GM12878 (cell line): ENCODE results near the gene PITPNM3. TPM values are rescaled to one million over a fixed set of nuclear protein-coding genes. Genes with fewer than 3 reads are reported as not detected.

Source experiments
- ATAC-seq: fragments of 200-7000 bp; cut with Tn5 transposase; 3 replicates; pipeline ENCODE4 v1.9.1; 2020; ENCODE audit warnings: mild to moderate bottlenecking, moderate library complexity
- BruUV-seq: library from RNA; stranded (reverse); fragments of 400-500 nt; replicated peaks from 2 replicates; lab custom pipeline; 2021; lab: Mats Ljungman, UMichigan
- CTCF ChIA-PET: fragments of 300-600 bp; sonication (Branson Sonifier 250); formaldehyde crosslinking; extraction: SDS; loops from one replicate; lab custom pipeline; 2021; ENCODE audit warnings: inconsistent platforms; lab: Yijun Ruan, JAX
- POLR2A ChIA-PET: fragments of 350-600 bp; formaldehyde crosslinking; extraction: SDS; loops from one replicate; lab custom pipeline; 2021; ENCODE audit warnings: inconsistent platforms; lab: Charles Lee
- RAD21 ChIA-PET: fragments of 300-600 bp; sonication (Branson Sonifier 250); formaldehyde crosslinking; loops from one replicate; lab custom pipeline; 2023; ENCODE audit warnings: antibody characterized with exemption; ENCODE audit not compliant: unreplicated experiment; lab: Charles Lee
- SMC1A ChIA-PET: fragments of 300-600 bp; sonication (Branson Sonifier 250); formaldehyde crosslinking; loops from one replicate; lab custom pipeline; 2023; ENCODE audit not compliant: unreplicated experiment, uncharacterized antibody; lab: Charles Lee
- DNase-seq: peaks from one replicate; pipeline ENCODE4 v3.0.0-alpha.2; 2011; ENCODE audit warnings: low read depth, low spot score
- FAIRE-seq: peaks from 3 replicates; lab custom pipeline; 2011; peaks lifted over from hg19 to GRCh38; lab: Jason Lieb, UNC
- H2AFZ ChIP-seq: 2 replicates; pipeline ENCODE4 v1.6.0; 2011; ENCODE audit warnings: low read depth, low read length, control low read depth; ENCODE audit not compliant: control insufficient read depth
- H3K27ac ChIP-seq: 2 replicates; pipeline ENCODE4 v1.5.1; 2011; ENCODE audit warnings: control low read depth; ENCODE audit not compliant: control insufficient read depth, insufficient read depth
- H3K27me3 ChIP-seq, 2 experiments: replicated peaks in 1 of 2; 2 replicates each; pipeline versions ENCODE4 v1.6.0 to v1.6.1; 2011; ENCODE audit warnings: low read length in 1 of 2; ENCODE audit not compliant: control insufficient read depth in 2 of 2, insufficient read depth in 2 of 2
- H3K36me3 ChIP-seq, 2 experiments: 2 replicates each; pipeline ENCODE4 v1.5.1; 2011; ENCODE audit warnings: low read length in 1 of 2; ENCODE audit not compliant: control insufficient read depth in 2 of 2, insufficient read depth in 2 of 2
- H3K4me1 ChIP-seq: 2 replicates; pipeline ENCODE4 v1.6.1; 2011; ENCODE audit warnings: mild to moderate bottlenecking, low read length, moderate library complexity, mixed read lengths; ENCODE audit not compliant: control insufficient read depth, insufficient read depth
- H3K4me2 ChIP-seq: 2 replicates; pipeline ENCODE4 v1.6.0; 2011; ENCODE audit warnings: control low read depth; ENCODE audit not compliant: control insufficient read depth, insufficient read depth
- H3K4me3 ChIP-seq: fragments of 200-600 bp; sonication (generic); 2 replicates; pipeline ENCODE4 v1.5.1; 2016
- H3K79me2 ChIP-seq: 2 replicates; pipeline ENCODE4 v1.6.0; 2011; ENCODE audit warnings: low read length; ENCODE audit not compliant: control insufficient read depth, insufficient read depth
- H3K9ac ChIP-seq: 2 replicates; pipeline ENCODE4 v1.8.0; 2011; ENCODE audit warnings: low read length, control low read depth, mixed read lengths; ENCODE audit not compliant: control insufficient read depth, insufficient read depth
- H3K9me3 ChIP-seq: replicated peaks from 3 replicates; pipeline ENCODE4 v1.5.1; 2011; ENCODE audit warnings: mild to moderate bottlenecking, low read length; ENCODE audit not compliant: control insufficient read depth, insufficient read depth
- H4K20me1 ChIP-seq: 2 replicates; pipeline ENCODE4 v1.6.0; 2011; ENCODE audit not compliant: control insufficient read depth, insufficient read depth
- ATF2 ChIP-seq: IDR thresholded peaks from 2 replicates; pipeline ENCODE4 v1.6.1; 2012; ENCODE audit warnings: low read length, inconsistent platforms
- BCLAF1 ChIP-seq: fragments of 450-650 bp; IDR thresholded peaks from 2 replicates; pipeline ENCODE4 v1.6.1; 2017; ENCODE audit warnings: antibody characterized with exemption, mild to moderate bottlenecking, moderate library complexity
- E2F4 ChIP-seq: IDR thresholded peaks from 2 replicates; pipeline ENCODE4 v1.6.1; 2012; ENCODE audit warnings: low read depth, low read length, improper control_type of control experiment
- HDAC2 ChIP-seq: fragments of 200-600 bp; sonication (generic); IDR thresholded peaks from 2 replicates; pipeline ENCODE4 v1.6.1; 2017
- MEF2A ChIP-seq: IDR thresholded peaks from 2 replicates; pipeline ENCODE4 v1.6.1; 2011; ENCODE audit warnings: low read depth, mild to moderate bottlenecking, low read length, moderate library complexity; ENCODE audit not compliant: insufficient read depth
- MTA2 ChIP-seq: fragments of 450-650 bp; IDR thresholded peaks from 2 replicates; pipeline ENCODE4 v1.6.1; 2016; ENCODE audit warnings: low read depth, mild to moderate bottlenecking, moderate library complexity
- PAX5 ChIP-seq: IDR thresholded peaks from 2 replicates; pipeline ENCODE4 v1.6.1; 2011; ENCODE audit warnings: low read depth, low read length, borderline replicate concordance
- WRNIP1 ChIP-seq: IDR thresholded peaks from 2 replicates; pipeline ENCODE4 v1.6.1; 2011; ENCODE audit warnings: low read depth, low read length, improper control_type of control experiment, borderline replicate concordance
- YY1 ChIP-seq: IDR thresholded peaks from 2 replicates; pipeline ENCODE4 v1.6.1; 2011; ENCODE audit warnings: low read depth, mild to moderate bottlenecking, low read length
- ZBTB11 ChIP-seq: fragments of 450-650 bp; formaldehyde crosslinking; IDR thresholded peaks from 2 replicates; pipeline ENCODE4 v1.5.0; 2022; ENCODE audit warnings: mild to moderate bottlenecking, missing genetic modification characterization
- ZNF217 ChIP-seq: fragments of 450-650 bp; IDR thresholded peaks from 2 replicates; pipeline ENCODE4 v1.6.1; 2017; ENCODE audit warnings: antibody characterized with exemption, mild to moderate bottlenecking
- WGBS: methylation state at CpG from one replicate; pipeline ENCODE4 v1.1.6; 2016; ENCODE audit warnings: low lambda C conversion rate; ENCODE audit not compliant: insufficient replicate concordance, insufficient coverage; ENCODE audit errors: missing lambda C conversion rate; 5-methylcytosine and 5-hydroxymethylcytosine counted together
- in situ Hi-C: fragments of 300-500 bp; cut with MboI; formaldehyde crosslinking; loops from 9 replicates; pipeline ENCODE4 v1.14.3; 2018; ENCODE audit warnings: mixed read lengths
- intact Hi-C: fragments of 100-400 bp; cut with micrococcal nuclease; formaldehyde crosslinking; loops from one replicate; pipeline ENCODE4 v1.14.2; 2022; ENCODE audit not compliant: unreplicated experiment
- polyA plus RNA-seq, 11 experiments: library from polyadenylated mRNA; depleted of rRNA in 4 of 11; unstranded in 6 of 11; stranded (reverse) in 5 of 11; fragments of >200 nt; fragmentation: Nextera tagmentation in 4 of 11; fragmentation: Illumina TruSeq in 1 of 11; extraction: Ambion mirVana in 4 of 11; extraction: Trizol in 1 of 11; gene quantifications; 1 replicate in 1 of 11; 2 replicates in 10 of 11; pipeline versions ENCODE4 v1.2.1 to v1.2.3, GENCODE V29; 2011 to 2016; ENCODE audit warnings: inconsistent platforms in 2 of 11, missing spikeins in 2 of 11, low read depth in 1 of 11
- total RNA-seq, 4 experiments: library from RNA; depleted of rRNA in 3 of 4; stranded (reverse); fragments of >200 nt in 3 of 4; fragmentation: Illumina TruSeq in 1 of 4; extraction: Trizol in 1 of 4; gene quantifications; 2 replicates each; pipeline versions ENCODE4 v1.2.1 to v1.2.3, GENCODE V29; 2013 to 2021

The PITPNM3 gene
- total and polyA plus RNA-seq, 10 of the 15 experiments (the other 5 are each of a cell fraction or from before 2014, with no cell fraction given), result 0.02 to 0.49 (median 0.19) TPM; not detected in 1

GRCh38 chr17:6473128-6473767 lies 83.1 kb downstream of the PITPNM3 start (continued):
- peak; percentile 47; the same call in 1 of the 2 replicates for TF ChIP-seq YY1
- TF ChIP-seq ZNF217, result no peak
- no peak for TF ChIP-seq HDAC2

GRCh38 chr17:6472517-6472916 lies 83.8 kb downstream of the PITPNM3 start:
- H3K27ac ChIP-seq, result no peak overlapping the region
- no peak overlapping the region for H2AFZ ChIP-seq
- ChIA-PET CTCF (interaction anchor here (0.6 to 4.3 kb wide), 26 partner anchors 8 to 580 kb away, joined by 3 to 38 read pairs (median 4); partner anchors contain the start of genes C17orf100, KIAA0753, MED31 and TXNDC17), SMC1A (interaction anchor here (0.8 to 3.8 kb wide), 7 partner anchors 12 to 243 kb away, joined by 3 to 12 read pairs (median 3); partner anchors contain the start of gene KIAA0753), RAD21 (interaction anchor here (0.6 to 2.9 kb wide), 6 partner anchors 129 to 363 kb away, joined by 3 to 18 read pairs (median 4); partner anchors contain the start of genes C17orf100 and MED31), POLR2A (interaction anchor here (1.6 kb wide), 1 partner anchor 10 kb away, joined by 6 read pairs; no protein-coding TSS in a partner anchor)
- ATAC-seq, result no peak
- no peaks in the 10 kb centered on the region for H3K4me1 ChIP-seq
- no TSS peak for BruUV-seq
- H3K9me3 ChIP-seq, result no peaks in the 10 kb centered on the region
- no peaks in the 10 kb centered on the region for H3K27me3 ChIP-seq
- WGBS, result 51% methylated on average over 10 of the region's 10 CpGs
- no peak overlapping the region for H3K4me3 ChIP-seq
- no peaks in the 10 kb centered on the region for H3K79me2 ChIP-seq
- intact Hi-C loops (no loop called here), in situ Hi-C loops (loop anchor here (5.0 kb wide), 1 partner anchor 175 kb away; no protein-coding TSS in a partner anchor)
- no peak overlapping the region for H3K9ac ChIP-seq
- DNase-seq, result no peak
- no peak overlapping the region for H3K4me2 ChIP-seq
- no peaks in the 10 kb centered on the region for H4K20me1 ChIP-seq
- no peak for TF ChIP-seq WRNIP1
- no peak for TF ChIP-seq ATF2
- no peak for TF ChIP-seq E2F4
- no peak for TF ChIP-seq BCLAF1
- no peak for TF ChIP-seq ZBTB11 (CRISPR knock-in tag)
- TF ChIP-seq PAX5, result no peak
- no peak for TF ChIP-seq MTA2
- TF ChIP-seq MEF2A, result no peak
- no peaks in the 10 kb centered on the region for H3K36me3 ChIP-seq
- FAIRE-seq, result no peak
